RWPE1 (cell line): ENCODE data around the gene CHML.

Experiments used
- CTCF ChIA-PET: fragments of 350-600 bp; sonication (Branson Sonifier 250); formaldehyde crosslinking; extraction: SDS; loops from one replicate; lab custom pipeline; 2021; lab: Yijun Ruan, JAX
- POLR2A ChIA-PET: fragments of 400-600 bp; formaldehyde crosslinking; extraction: SDS; loops from one replicate; lab custom pipeline; 2020; ENCODE audit warnings: antibody characterized with exemption; ENCODE audit not compliant: low non-redundant PET; lab: Yijun Ruan, JAX
- DNase-seq: peaks from one replicate; pipeline ENCODE4 v3.0.0; 2012; ENCODE audit warnings: low spot score
- H3K27ac ChIP-seq: fragments of 450-650 bp; 2 replicates; pipeline ENCODE4 v1.5.1; 2017
- CTCF ChIP-seq: fragments of 450-650 bp; conservative IDR thresholded peaks from 2 replicates; pipeline ENCODE4 v1.5.1; 2017; ENCODE audit warnings: low read depth, mild to moderate bottlenecking

CHML gene

GRCh38 chr1:241678536-241678935, 38.4 kb upstream of the CHML start:
- no peak for TF ChIP-seq CTCF
- no peak for DNase-seq
- no peak overlapping the region for H3K27ac ChIP-seq
- ChIA-PET CTCF (no interaction called here), POLR2A (no interaction called here)

GRCh38 chr1:241677201-241677600, 37.0 kb upstream of the CHML start:
- no peak for DNase-seq
- no peak for TF ChIP-seq CTCF
- ChIA-PET CTCF (interaction anchor here (0.7 kb wide), 1 partner anchor 28 kb away, joined by 3 read pairs; no protein-coding TSS in a partner anchor), POLR2A (no interaction called here)
- no peak overlapping the region for H3K27ac ChIP-seq

GRCh38 chr1:241675983-241676382, 35.8 kb upstream of the CHML start:
- no peak for TF ChIP-seq CTCF
- POLR2A ChIA-PET: no interaction called here
- no peak overlapping the region for H3K27ac ChIP-seq
- no peak for DNase-seq
- CTCF ChIA-PET: interaction anchor here (0.6 kb wide), 1 partner anchor 21 kb away, joined by 5 read pairs; no protein-coding TSS in a partner anchor

- POLR2A ChIA-PET: no interaction called here
- no peak overlapping the region for H3K27ac ChIP-seq
Measured at GRCh38 chr1:241674805-241675384, 34.7 kb upstream of the CHML start.

GRCh38 chr1:241672301-241672700, 32.1 kb upstream of the CHML start:
- H3K27ac ChIP-seq: no peak overlapping the region
- CTCF ChIA-PET: no interaction called here
- no peak for TF ChIP-seq CTCF
- DNase-seq: no peak
- POLR2A ChIA-PET: no interaction called here

More at GRCh38 chr1:241674805-241675384, 34.7 kb upstream of the CHML start:
- DNase-seq: no peak
- TF ChIP-seq CTCF: no peak
- CTCF ChIA-PET: no interaction called here

- no peak for TF ChIP-seq CTCF
- no peak for DNase-seq
- no peak overlapping the region for H3K27ac ChIP-seq
- ChIA-PET POLR2A (no interaction called here), CTCF (interaction anchor here (0.6 kb wide), 1 partner anchor 119 kb away, joined by 3 read pairs; no protein-coding TSS in a partner anchor)
Measured at GRCh38 chr1:241666419-241666818, 26.2 kb upstream of the CHML start.
